Measurements from ENCODE around the gene RAB7A. TPM values are rescaled to one million over a fixed set of nuclear protein-coding genes. Genes with fewer than 3 reads are reported as not detected.

Gene RAB7A
- total and polyA plus RNA-seq, 2 experiments from 2014 or later, result 108 to 269 TPM

DNA sequence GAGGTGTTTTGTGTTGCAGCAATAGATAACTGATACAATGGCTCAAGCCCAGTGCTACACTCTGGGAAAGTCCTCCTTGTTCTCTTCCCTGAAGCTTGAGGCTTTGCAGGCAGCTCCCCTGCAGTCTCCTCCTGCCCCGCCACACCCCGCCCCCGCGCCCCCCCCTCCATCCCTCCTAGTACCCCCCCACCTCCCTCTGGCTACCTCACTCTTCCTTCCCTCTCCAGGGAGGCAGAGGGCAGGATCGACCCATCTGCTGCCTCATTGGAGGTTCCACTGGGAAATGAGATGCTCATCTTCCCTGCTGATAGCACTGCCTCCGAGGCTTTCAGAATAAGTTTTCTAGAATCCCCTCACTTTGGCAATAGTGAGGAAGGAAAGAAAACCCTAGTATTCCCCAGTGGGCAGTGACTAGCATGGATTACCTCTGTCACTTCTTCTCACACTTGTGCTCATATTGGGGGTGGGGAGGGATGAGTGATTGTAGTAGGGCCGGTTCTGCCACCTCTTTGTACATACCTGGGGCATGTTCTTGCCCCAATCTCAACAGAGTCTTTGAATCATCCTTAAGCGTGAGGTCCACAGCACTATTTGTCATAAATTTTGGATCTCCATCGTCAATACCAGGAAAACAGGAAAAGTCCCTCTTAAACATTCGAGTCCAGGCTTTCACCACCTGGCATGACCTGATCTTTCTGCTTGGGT is 16.3 kb upstream of the RAB7A start:
- Histone ChIP-seq H3K27me3 (no peaks in the 10 kb centered on the region), H4K20me1 (ENCODE audit: insufficient read depth, poor library complexity, severe bottlenecking) (no peaks in the 10 kb centered on the region), H3K27ac (no peak overlapping the region), H3K79me2 (no peaks in the 10 kb centered on the region), H3K36me3 (replicated peaks; ENCODE audit: insufficient read depth, low read depth) (no peaks in the 10 kb centered on the region), H3K4me1 (ENCODE audit: insufficient read depth) (no peaks in the 10 kb centered on the region), H3K9me3 (ENCODE audit: low read depth) (no peaks in the 10 kb centered on the region), H3K4me3 (no peak overlapping the region), H2AFZ (no peak overlapping the region), H3K9me2 (replicated peaks; ENCODE audit: insufficient read depth) (no peaks in the 10 kb centered on the region), H3K4me2 (no peak overlapping the region)
- DNase-seq (ENCODE audit: low spot score), result no peak
- TF ChIP-seq EZH2 (IDR thresholded peaks at IDR 0.05; ENCODE audit: borderline replicate concordance), result no peak
- no peak for TF ChIP-seq EZH2phosphoT487 (IDR thresholded peaks at IDR 0.05; ENCODE audit: low read depth, severe bottlenecking, unreplicated experiment)
- TF ChIP-seq, protein P1, sequence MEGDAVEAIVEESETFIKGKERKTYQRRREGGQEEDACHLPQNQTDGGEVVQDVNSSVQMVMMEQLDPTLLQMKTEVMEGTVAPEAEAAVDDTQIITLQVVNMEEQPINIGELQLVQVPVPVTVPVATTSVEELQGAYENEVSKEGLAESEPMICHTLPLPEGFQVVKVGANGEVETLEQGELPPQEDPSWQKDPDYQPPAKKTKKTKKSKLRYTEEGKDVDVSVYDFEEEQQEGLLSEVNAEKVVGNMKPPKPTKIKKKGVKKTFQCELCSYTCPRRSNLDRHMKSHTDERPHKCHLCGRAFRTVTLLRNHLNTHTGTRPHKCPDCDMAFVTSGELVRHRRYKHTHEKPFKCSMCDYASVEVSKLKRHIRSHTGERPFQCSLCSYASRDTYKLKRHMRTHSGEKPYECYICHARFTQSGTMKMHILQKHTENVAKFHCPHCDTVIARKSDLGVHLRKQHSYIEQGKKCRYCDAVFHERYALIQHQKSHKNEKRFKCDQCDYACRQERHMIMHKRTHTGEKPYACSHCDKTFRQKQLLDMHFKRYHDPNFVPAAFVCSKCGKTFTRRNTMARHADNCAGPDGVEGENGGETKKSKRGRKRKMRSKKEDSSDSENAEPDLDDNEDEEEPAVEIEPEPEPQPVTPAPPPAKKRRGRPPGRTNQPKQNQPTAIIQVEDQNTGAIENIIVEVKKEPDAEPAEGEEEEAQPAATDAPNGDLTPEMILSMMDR (IDR thresholded peaks at IDR 0.05; ENCODE audit: poor library complexity), result no peak
- 54% methylated on average over 6 of the region's 10 CpGs for WGBS (ENCODE audit: low lambda C conversion rate, missing lambda C conversion rate)

DNA sequence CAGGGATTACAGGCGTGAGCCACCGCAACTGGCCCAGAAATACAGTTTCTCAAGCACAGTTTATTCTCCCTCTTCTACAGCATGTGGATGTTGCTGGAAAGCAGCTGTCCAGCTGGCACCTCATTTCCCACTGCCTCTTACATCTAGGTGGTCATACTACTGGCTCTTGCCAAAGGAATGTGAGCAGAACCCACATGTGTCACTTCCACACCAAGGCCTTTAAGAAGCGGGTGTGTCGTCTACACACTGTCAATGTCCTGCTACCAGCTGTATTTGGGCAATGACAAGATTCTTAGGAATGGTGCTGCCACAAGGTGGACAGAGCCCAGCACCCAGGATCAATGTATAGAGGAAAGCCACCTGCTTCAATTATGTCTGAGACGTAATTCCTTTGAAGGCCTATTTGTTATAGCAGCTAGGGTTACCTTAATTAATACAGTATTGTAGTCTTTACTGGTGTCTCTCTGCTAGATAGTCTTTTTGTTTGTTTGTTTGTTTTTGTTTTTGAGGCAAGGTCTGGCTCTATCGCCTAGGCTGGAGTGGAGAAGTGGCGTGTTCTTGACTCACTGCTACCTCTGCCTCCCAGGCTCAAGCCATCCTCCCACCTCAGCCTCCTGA is 15.1 kb upstream of the RAB7A start:
- no peaks in the 10 kb centered on the region for H3K9me3 ChIP-seq (ENCODE audit: low read depth)
- H3K79me2 ChIP-seq, result no peaks in the 10 kb centered on the region
- no peak overlapping the region for H3K27ac ChIP-seq
- 96% methylated on average over 7 of the region's 7 CpGs for WGBS (ENCODE audit: low lambda C conversion rate, missing lambda C conversion rate)
- no peaks in the 10 kb centered on the region for H3K36me3 ChIP-seq (replicated peaks; ENCODE audit: insufficient read depth, low read depth)
- H3K27me3 ChIP-seq, result no peaks in the 10 kb centered on the region
- DNase-seq (ENCODE audit: low spot score), result no peak
- no peak overlapping the region for H3K4me3 ChIP-seq
- H2AFZ ChIP-seq, result no peak overlapping the region
- no peaks in the 10 kb centered on the region for H4K20me1 ChIP-seq (ENCODE audit: insufficient read depth, poor library complexity, severe bottlenecking)
- H3K4me1 ChIP-seq (ENCODE audit: insufficient read depth), result no peaks in the 10 kb centered on the region
- H3K4me2 ChIP-seq, result no peak overlapping the region
- H3K9me2 ChIP-seq (replicated peaks; ENCODE audit: insufficient read depth), result no peaks in the 10 kb centered on the region
- TF ChIP-seq EZH2 (IDR thresholded peaks at IDR 0.05; ENCODE audit: borderline replicate concordance) (no peak), EZH2phosphoT487 (IDR thresholded peaks at IDR 0.05; ENCODE audit: low read depth, severe bottlenecking, unreplicated experiment) (no peak)
- TF ChIP-seq, protein P1 (IDR thresholded peaks at IDR 0.05; ENCODE audit: poor library complexity), result no peak

DNA sequence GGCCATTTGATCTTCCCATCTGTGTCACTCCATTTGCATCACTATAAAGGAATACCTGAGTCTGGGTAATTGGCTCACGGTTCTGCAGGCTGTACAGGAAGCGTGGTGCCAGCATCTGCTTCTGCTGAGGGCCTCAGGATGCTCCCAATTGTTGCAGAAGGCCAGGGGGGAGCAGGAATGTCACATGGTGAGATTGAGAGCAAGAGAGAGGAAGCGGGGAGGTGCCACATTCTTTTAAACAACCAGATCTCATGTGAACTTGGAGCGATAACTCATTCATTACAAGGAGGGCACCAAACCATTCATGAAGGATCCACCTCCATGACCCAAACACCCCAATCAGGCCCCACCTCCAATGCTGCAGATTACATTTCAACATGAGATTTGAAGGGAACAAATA is 13.1 kb upstream of the RAB7A start:
- no peak overlapping the region for H2AFZ ChIP-seq
- H3K36me3 ChIP-seq (replicated peaks; ENCODE audit: insufficient read depth, low read depth), result no peaks in the 10 kb centered on the region
- TF ChIP-seq, protein P1 (IDR thresholded peaks at IDR 0.05; ENCODE audit: poor library complexity), result no peak
- TF ChIP-seq EZH2 (IDR thresholded peaks at IDR 0.05; ENCODE audit: borderline replicate concordance), result no peak
- no peak for TF ChIP-seq EZH2phosphoT487 (IDR thresholded peaks at IDR 0.05; ENCODE audit: low read depth, severe bottlenecking, unreplicated experiment)
- H4K20me1 ChIP-seq (ENCODE audit: insufficient read depth, poor library complexity, severe bottlenecking), result no peaks in the 10 kb centered on the region
- H3K9me2 ChIP-seq (replicated peaks; ENCODE audit: insufficient read depth), result no peaks in the 10 kb centered on the region
- no peak overlapping the region for H3K4me2 ChIP-seq
- no peaks in the 10 kb centered on the region for H3K27me3 ChIP-seq
- DNase-seq (ENCODE audit: low spot score), result no peak
- 76% methylated on average over 4 of the region's 4 CpGs for WGBS (ENCODE audit: low lambda C conversion rate, missing lambda C conversion rate)
- no peak overlapping the region for H3K27ac ChIP-seq
- H3K4me3 ChIP-seq, result no peak overlapping the region
- H3K4me1 ChIP-seq (ENCODE audit: insufficient read depth), result no peaks in the 10 kb centered on the region
- H3K9me3 ChIP-seq (ENCODE audit: low read depth), result no peaks in the 10 kb centered on the region
- H3K79me2 ChIP-seq, result no peaks in the 10 kb centered on the region
